OCI-LY7 (cell line): ENCODE measurements around the gene DCDC2C.

Experiments
- EZH2phosphoT487 ChIP-seq: fragments of 200-600 bp; sonication (generic); IDR thresholded peaks from 2 replicates; pipeline ENCODE4 v1.6.1; 2018; ENCODE audit warnings: low read depth, borderline replicate concordance, mild to moderate bottlenecking, mixed run types, antibody characterized with exemption, low read length, moderate library complexity, mixed read lengths
- TF ChIP-seq, protein P1 (sequence below): fragments of 200-600 bp; sonication (generic); conservative IDR thresholded peaks from 2 replicates; pipeline ENCODE4 v1.5.1; 2014; ENCODE audit warnings: mild to moderate bottlenecking, antibody characterized with exemption, low read length, moderate library complexity, mixed read lengths

- no peak for TF ChIP-seq EZH2phosphoT487
- TF ChIP-seq, protein P1, sequence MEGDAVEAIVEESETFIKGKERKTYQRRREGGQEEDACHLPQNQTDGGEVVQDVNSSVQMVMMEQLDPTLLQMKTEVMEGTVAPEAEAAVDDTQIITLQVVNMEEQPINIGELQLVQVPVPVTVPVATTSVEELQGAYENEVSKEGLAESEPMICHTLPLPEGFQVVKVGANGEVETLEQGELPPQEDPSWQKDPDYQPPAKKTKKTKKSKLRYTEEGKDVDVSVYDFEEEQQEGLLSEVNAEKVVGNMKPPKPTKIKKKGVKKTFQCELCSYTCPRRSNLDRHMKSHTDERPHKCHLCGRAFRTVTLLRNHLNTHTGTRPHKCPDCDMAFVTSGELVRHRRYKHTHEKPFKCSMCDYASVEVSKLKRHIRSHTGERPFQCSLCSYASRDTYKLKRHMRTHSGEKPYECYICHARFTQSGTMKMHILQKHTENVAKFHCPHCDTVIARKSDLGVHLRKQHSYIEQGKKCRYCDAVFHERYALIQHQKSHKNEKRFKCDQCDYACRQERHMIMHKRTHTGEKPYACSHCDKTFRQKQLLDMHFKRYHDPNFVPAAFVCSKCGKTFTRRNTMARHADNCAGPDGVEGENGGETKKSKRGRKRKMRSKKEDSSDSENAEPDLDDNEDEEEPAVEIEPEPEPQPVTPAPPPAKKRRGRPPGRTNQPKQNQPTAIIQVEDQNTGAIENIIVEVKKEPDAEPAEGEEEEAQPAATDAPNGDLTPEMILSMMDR = no peak
Measured at GRCh38 chr2:3667151-3667631, 36.2 kb upstream of the DCDC2C start.
